ENCODE measurements around the gene ELAVL4.

ELAVL4 gene

GRCh38 chr1:50108497-50109059 is at the start of gene ELAVL4:
TSS of gene ELAVL4 (plus strand) at chr1:50108920. CDS start at chr1:50109190, 270 bp downstream.
- DNase-seq, result no peak

- DNase-seq, result no peak
These were observed 48.4 kb upstream of the ELAVL4 start for GRCh38 chr1:50060279-50060678.

- no peak for DNase-seq
These were observed 41.9 kb upstream of the ELAVL4 start for GRCh38 chr1:50066806-50067205.

GRCh38 chr1:50074931-50075330 is 33.8 kb upstream of the ELAVL4 start:
- no peak for DNase-seq

- DNase-seq, result no peak
These were observed 31.4 kb upstream of the ELAVL4 start for GRCh38 chr1:50077273-50077672.

- DNase-seq, result no peak
These were observed 27.7 kb upstream of the ELAVL4 start for GRCh38 chr1:50080904-50081586.

- no peak for DNase-seq
These were observed 24.3 kb upstream of the ELAVL4 start for GRCh38 chr1:50084389-50084788.

- DNase-seq, result no peak
These were observed 17.7 kb upstream of the ELAVL4 start for GRCh38 chr1:50091068-50091467.

GRCh38 chr1:50095716-50096115 is 13.0 kb upstream of the ELAVL4 start:
- DNase-seq, result no peak

- no peak for DNase-seq
These were observed 11.6 kb upstream of the ELAVL4 start for GRCh38 chr1:50097021-50097679.

GRCh38 chr1:50097791-50098190 is 10.9 kb upstream of the ELAVL4 start:
- no peak for DNase-seq

- no peak for DNase-seq
These were observed 10.1 kb upstream of the ELAVL4 start for GRCh38 chr1:50098591-50099021.

- DNase-seq, result no peak
These were observed 9.1 kb upstream of the ELAVL4 start for GRCh38 chr1:50099654-50100053.

GRCh38 chr1:50103615-50104081 is 5.1 kb upstream of the ELAVL4 start:
- DNase-seq, result no peak

GRCh38 chr1:50105433-50105832 is 3.3 kb upstream of the ELAVL4 start:
- DNase-seq, result no peak

GRCh38 chr1:50106095-50106761 is 2.5 kb upstream of the ELAVL4 start:
- DNase-seq, result no peak

- no peak for DNase-seq
These were observed 396 bp downstream of the ELAVL4 start for GRCh38 chr1:50109116-50109515.

- DNase-seq, result no peak
These were observed 941 bp downstream of the ELAVL4 start for GRCh38 chr1:50109647-50110075.

GRCh38 chr1:50110151-50110550 is 1.4 kb downstream of the ELAVL4 start:
- no peak for DNase-seq

GRCh38 chr1:50110656-50111055 is 1.9 kb downstream of the ELAVL4 start:
- DNase-seq, result no peak

GRCh38 chr1:50111503-50111902 is 2.8 kb downstream of the ELAVL4 start:
- DNase-seq, result no peak

- no peak for DNase-seq
These were observed 3.5 kb downstream of the ELAVL4 start for GRCh38 chr1:50112193-50112592.

GRCh38 chr1:50123071-50123470 is 14.4 kb downstream of the ELAVL4 start:
- no peak for DNase-seq
